Fibroblast of upper back skin (primary cell): ENCODE measurements around the gene COG7.
"Not testable (repeated sequence)": the region's sequence is repeated elsewhere in the genome, so short reads cannot be mapped to it uniquely, and the experiment has no call there.

Experiments used
- DNase-seq: peaks from one replicate; pipeline ENCODE4 v3.0.0-alpha.2; 2013

The COG7 gene

GRCh38 chr16:23381702-23382101 is 71.3 kb downstream of the COG7 start:
- not testable (repeated sequence) for DNase-seq

- no peak for DNase-seq
Observed at GRCh38 chr16:23380501-23380951, 72.5 kb downstream of the COG7 start.

GRCh38 chr16:23379707-23380106 is 73.3 kb downstream of the COG7 start:
- no peak for DNase-seq

GRCh38 chr16:23378921-23379320 is 74.1 kb downstream of the COG7 start:
- DNase-seq, result no peak

- DNase-seq, result no peak
Observed at GRCh38 chr16:23378256-23378655, 74.7 kb downstream of the COG7 start.

- DNase-seq, result no peak
Observed at GRCh38 chr16:23377071-23377931, 75.7 kb downstream of the COG7 start.

GRCh38 chr16:23375643-23376042 is 77.3 kb downstream of the COG7 start:
- no peak for DNase-seq

GRCh38 chr16:23374721-23375510 is 78.1 kb downstream of the COG7 start:
- no peak for DNase-seq

GRCh38 chr16:23373436-23374219 is 79.4 kb downstream of the COG7 start:
- DNase-seq, result no peak

GRCh38 chr16:23371368-23371767 is 81.6 kb downstream of the COG7 start:
- no peak for DNase-seq

GRCh38 chr16:23369416-23369815 is 83.6 kb downstream of the COG7 start:
- no peak for DNase-seq

GRCh38 chr16:23368469-23368868 is 84.5 kb downstream of the COG7 start:
- no peak for DNase-seq

- no peak for DNase-seq
Observed at GRCh38 chr16:23367988-23368387, 85.0 kb downstream of the COG7 start.

- DNase-seq, result no peak
Observed at GRCh38 chr16:23367564-23367963, 85.4 kb downstream of the COG7 start.

GRCh38 chr16:23366341-23366740 is 86.6 kb downstream of the COG7 start:
- not testable (repeated sequence) for DNase-seq

- no peak for DNase-seq
Observed at GRCh38 chr16:23365602-23366240, 87.3 kb downstream of the COG7 start.

GRCh38 chr16:23362460-23363317 is 90.3 kb downstream of the COG7 start:
- no peak for DNase-seq

GRCh38 chr16:23359092-23359760 is 93.8 kb downstream of the COG7 start:
- no peak for DNase-seq

- DNase-seq, result no peak
Observed at GRCh38 chr16:23357761-23358290, 95.2 kb downstream of the COG7 start.

- DNase-seq, result no peak
Observed at GRCh38 chr16:23356941-23357340, 96.0 kb downstream of the COG7 start.
